Liver (tissue), 9 donors: ENCODE measurements around the gene ZBTB47. TPM values are rescaled to one million over a fixed set of nuclear protein-coding genes. Genes with fewer than 3 reads are reported as not detected.

Experiments used
- DNase-seq: peaks from one replicate; pipeline ENCODE4 v3.0.0-alpha.2; 2017; ENCODE audit warnings: low spot score
- H3K27ac ChIP-seq, 2 donors: one replicate each; pipeline ENCODE4 v1.7.0; 2013; ENCODE audit warnings: inconsistent platforms in 2 of 2, low read length in 2 of 2, control low read depth in 1 of 2, low read depth in 1 of 2, mild to moderate bottlenecking in 1 of 2
- H3K27me3 ChIP-seq, 4 donors: one replicate each; pipeline versions ENCODE4 v1.6.1 to v1.7.0; 2013; ENCODE audit warnings: low read length in 3 of 4, inconsistent platforms in 1 of 4, mild to moderate bottlenecking in 1 of 4, moderate library complexity in 1 of 4; ENCODE audit not compliant: control insufficient read depth in 4 of 4, insufficient read depth in 4 of 4
- H3K36me3 ChIP-seq, 4 donors: one replicate each; pipeline versions ENCODE4 v1.6.1 to v1.7.0; 2013; ENCODE audit warnings: low read length in 3 of 4, mild to moderate bottlenecking in 3 of 4, low read depth in 1 of 4, moderate library complexity in 1 of 4; ENCODE audit not compliant: control insufficient read depth in 4 of 4, insufficient read depth in 3 of 4
- H3K4me1 ChIP-seq, 4 donors: one replicate each; pipeline versions ENCODE4 v1.6.1 to v1.7.0; 2013; ENCODE audit warnings: low read length in 3 of 4, mild to moderate bottlenecking in 3 of 4, moderate library complexity in 1 of 4; ENCODE audit not compliant: control insufficient read depth in 4 of 4, insufficient read depth in 4 of 4
- H3K4me3 ChIP-seq, 3 donors: one replicate each; pipeline versions ENCODE4 v1.6.1 to v1.7.0; 2013; ENCODE audit warnings: low read length in 3 of 3, control low read depth in 1 of 3, low read depth in 1 of 3, mild to moderate bottlenecking in 1 of 3
- H3K9ac ChIP-seq, 2 donors: one replicate each; pipeline ENCODE4 v1.7.0; 2013; ENCODE audit warnings: low read length in 2 of 2, mild to moderate bottlenecking in 2 of 2, moderate library complexity in 2 of 2, control low read depth in 1 of 2, low read depth in 1 of 2
- H3K9me3 ChIP-seq, 4 donors: one replicate each; pipeline versions ENCODE4 v1.6.1 to v1.7.0; 2013; ENCODE audit warnings: low read length in 3 of 4; ENCODE audit not compliant: control insufficient read depth in 4 of 4
- ATF3 ChIP-seq: IDR thresholded peaks from 2 replicates; pipeline ENCODE4 v1.6.1; 2016; ENCODE audit warnings: antibody characterized with exemption
- CTCF ChIP-seq: fragments of 150-350 bp; IDR thresholded peaks from 2 replicates; pipeline ENCODE4 v1.5.1; 2017; ENCODE audit warnings: improper control_type of control experiment, low read depth, low read length; ENCODE audit not compliant: missing input control
- EGR1 ChIP-seq, 2 donors: IDR thresholded peaks; 2 replicates each; pipeline ENCODE4 v1.6.1; 2016 to 2018; ENCODE audit warnings: antibody characterized with exemption in 2 of 2, low read depth in 2 of 2
- FOXA1 ChIP-seq: IDR thresholded peaks from 2 replicates; pipeline ENCODE4 v1.6.1; 2016; ENCODE audit warnings: antibody characterized with exemption
- FOXA2 ChIP-seq: IDR thresholded peaks from 2 replicates; pipeline ENCODE4 v1.6.1; 2016; ENCODE audit warnings: antibody characterized with exemption
- GABPA ChIP-seq, 2 donors: IDR thresholded peaks in 1 of 2; conservative IDR thresholded peaks in 1 of 2; 2 replicates each; pipeline ENCODE4 v1.6.1; 2016; ENCODE audit warnings: antibody characterized with exemption in 2 of 2, mild to moderate bottlenecking in 1 of 2, moderate library complexity in 1 of 2
- HNF4G ChIP-seq: IDR thresholded peaks from 2 replicates; pipeline ENCODE4 v1.6.1; 2016; ENCODE audit warnings: antibody characterized with exemption
- JUND ChIP-seq, 2 donors: IDR thresholded peaks; 2 replicates each; pipeline ENCODE4 v1.6.1; 2016; ENCODE audit warnings: antibody characterized with exemption in 2 of 2
- MAX ChIP-seq: IDR thresholded peaks from 2 replicates; pipeline ENCODE4 v1.6.1; 2016; ENCODE audit warnings: antibody characterized with exemption
- RAD21 ChIP-seq, 2 donors: IDR thresholded peaks; 2 replicates each; pipeline ENCODE4 v1.6.1; 2016; ENCODE audit warnings: antibody characterized with exemption in 2 of 2, mild to moderate bottlenecking in 2 of 2
- REST ChIP-seq: IDR thresholded peaks from 2 replicates; pipeline ENCODE4 v1.6.1; 2016; ENCODE audit warnings: antibody characterized with exemption, mild to moderate bottlenecking
- RXRA ChIP-seq, 2 donors: IDR thresholded peaks; 2 replicates each; pipeline ENCODE4 v1.6.1; 2017 to 2018; ENCODE audit warnings: antibody characterized with exemption in 2 of 2, mild to moderate bottlenecking in 1 of 2
- SP1 ChIP-seq: IDR thresholded peaks from 2 replicates; pipeline ENCODE4 v1.6.1; 2018; ENCODE audit warnings: antibody characterized with exemption, mild to moderate bottlenecking
- TAF1 ChIP-seq: conservative IDR thresholded peaks from 2 replicates; pipeline ENCODE4 v1.6.1; 2016; ENCODE audit warnings: antibody characterized with exemption, mild to moderate bottlenecking
- ZBTB33 ChIP-seq: IDR thresholded peaks from 2 replicates; pipeline ENCODE4 v1.6.1; 2016; ENCODE audit warnings: antibody characterized with exemption
- WGBS: extraction: QIAGEN DNeasy Blood & Tissue Kit; methylation state at CpG from one replicate; pipeline ENCODE4 v1.1.7; 2013; 5-methylcytosine and 5-hydroxymethylcytosine counted together
- polyA plus RNA-seq, 2 donors: library from polyadenylated mRNA; stranded (reverse) in 1 of 2; unstranded in 1 of 2; fragments of 200-250 nt in 1 of 2; fragments of >200 nt in 1 of 2; fragmentation: Nextera tagmentation in 1 of 2; extraction: Ambion mirVana in 1 of 2; gene quantifications; one replicate each; pipeline versions ENCODE4 v1.2.1 to v1.2.3, GENCODE V29; 2013 to 2015
- total RNA-seq, 2 donors: library from RNA; depleted of rRNA; stranded (reverse); fragments of >200 nt; gene quantifications; one replicate each; pipeline ENCODE4 v1.2.3, GENCODE V29; 2014
- donor health status: healthy.
- donor health status: healthy.
- donor health status: healthy.
- donor health status: healthy.
- donor health status: healthy.

Gene ZBTB47
- total and polyA plus RNA-seq, 4 donors: 0.42 to 7.4 (median 4.2) TPM

DNA sequence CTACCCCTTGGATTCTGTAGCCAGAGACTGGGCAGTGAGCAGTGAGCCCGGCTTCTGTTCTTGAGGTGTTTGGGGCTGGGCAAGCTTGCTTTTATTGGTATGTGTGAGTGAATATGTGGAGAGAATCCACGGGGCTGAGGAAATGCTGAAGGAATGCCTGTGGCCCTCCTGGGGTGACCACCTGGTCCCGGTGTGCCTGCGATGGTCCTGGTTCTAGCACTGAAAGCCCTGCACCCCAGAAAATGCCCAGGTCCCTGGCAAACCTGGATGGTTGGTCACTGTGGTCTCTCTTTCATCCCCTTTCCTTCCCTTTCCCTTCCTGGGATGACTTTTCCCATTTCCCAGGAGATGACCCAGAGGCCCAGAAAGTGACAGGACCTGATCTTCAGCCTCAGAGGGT lies 4.2 kb downstream of the ZBTB47 start:
- no peaks in the 10 kb centered on the region for H3K9me3 ChIP-seq
- TF ChIP-seq ATF3 (no peak), FOXA1 (no peak), TAF1 (no peak), RXRA (IDR thresholded peaks at IDR 0.05) (no peak), GABPA (IDR thresholded peaks at IDR 0.05 in 1 of 2, conservative IDR thresholded peaks at IDR 0.05 in 1 of 2) (no peak), HNF4G (no peak), FOXA2 (no peak), CTCF (no peak), JUND (IDR thresholded peaks at IDR 0.05) (no peak), EGR1 (IDR thresholded peaks at IDR 0.05; ENCODE audit: low read depth in 2 of 2) (no peak), MAX (no peak), RAD21 (IDR thresholded peaks at IDR 0.05) (no peak), SP1 (no peak)
- H3K4me1 ChIP-seq: peaks cover 3 to 13% (median 10%) of the 10 kb centered on the region in 4 donors
- H3K9ac ChIP-seq: no peak overlapping the region
- WGBS: 87% methylated on average over 4 of the region's 4 CpGs
- H3K36me3 ChIP-seq: peaks cover 0 to 4% (median 1%) of the 10 kb centered on the region in 4 donors
- H3K27ac ChIP-seq: no peak overlapping the region
- no peaks in the 10 kb centered on the region for H3K27me3 ChIP-seq
- DNase-seq: no peak
- no peak overlapping the region for H3K4me3 ChIP-seq

GRCh38 chr3:42658091-42658770 lies 4.7 kb downstream of the ZBTB47 start:
- no peaks in the 10 kb centered on the region for H3K9me3 ChIP-seq
- no peak overlapping the region for H3K27ac ChIP-seq
- H3K27me3 ChIP-seq: no peaks in the 10 kb centered on the region
- peaks cover under 1 to 11% (median 8%) of the 10 kb centered on the region in 4 donors for H3K4me1 ChIP-seq
- H3K4me3 ChIP-seq: no peak overlapping the region
- H3K36me3 ChIP-seq: peaks cover 0 to 4% (median 1%) of the 10 kb centered on the region in 4 donors
- no peak for TF ChIP-seq JUND (IDR thresholded peaks at IDR 0.05)
- TF ChIP-seq ZBTB33: no peak
- TF ChIP-seq SP1: no peak
- no peak for TF ChIP-seq TAF1
- TF ChIP-seq REST: no peak
- WGBS: 95% methylated on average over 34 of the region's 34 CpGs
- DNase-seq: no peak
- no peak overlapping the region for H3K9ac ChIP-seq
